Endothelial cell of umbilical vein (primary cell): ENCODE measurements around the gene CYP51A1. TPM values are rescaled to one million over a fixed set of nuclear protein-coding genes. Genes with fewer than 3 reads are reported as not detected.

Experiments used
- BruUV-seq: library from RNA; stranded (reverse); fragments of 400-500 nt; replicated peaks from 2 replicates; lab custom pipeline; 2021; lab: Mats Ljungman, UMichigan
- CTCF ChIA-PET: fragments of 300-600, 350-600 bp; sonication (Branson Sonifier 250); formaldehyde crosslinking; loops from one replicate; lab custom pipeline; 2021; ENCODE audit warnings: antibody characterized with exemption, inconsistent platforms; lab: Charles Lee
- POLR2A ChIA-PET: fragments of 300-600, 350-600 bp; sonication (Branson Sonifier 250); formaldehyde crosslinking; loops from one replicate; lab custom pipeline; 2021; ENCODE audit warnings: antibody characterized with exemption, inconsistent platforms; lab: Charles Lee
- DNase-seq: peaks from one replicate; pipeline ENCODE4 v3.0.0-alpha.2; 2011; ENCODE audit warnings: low read depth, low spot score
- FAIRE-seq: peaks from 2 replicates; lab custom pipeline; 2011; peaks lifted over from hg19 to GRCh38; lab: Jason Lieb, UNC
- H2AFZ ChIP-seq: 2 replicates; pipeline ENCODE4 v1.6.0; 2012; ENCODE audit warnings: low read depth, low read length, control low read depth, inconsistent platforms
- H3K27ac ChIP-seq: 2 replicates; pipeline ENCODE4 v1.5.1; 2011; ENCODE audit warnings: low read depth, mild to moderate bottlenecking, control low read depth, low read length, moderate library complexity; ENCODE audit not compliant: insufficient read depth
- H3K27me3 ChIP-seq, 2 experiments: 2 replicates each; pipeline versions ENCODE4 v1.6.0 to v1.6.1; 2011; ENCODE audit warnings: low read length in 2 of 2, mixed read lengths in 1 of 2; ENCODE audit not compliant: control insufficient read depth in 2 of 2, insufficient read depth in 2 of 2
- H3K36me3 ChIP-seq, 2 experiments: 2 replicates in 1 of 2; 3 replicates in 1 of 2; pipeline ENCODE4 v1.5.1; 2011; ENCODE audit warnings: low read length in 2 of 2, mild to moderate bottlenecking in 1 of 2, moderate library complexity in 1 of 2; ENCODE audit not compliant: control insufficient read depth in 2 of 2, insufficient read depth in 2 of 2; ENCODE audit errors: extremely low read depth in 1 of 2
- H3K4me1 ChIP-seq: 3 replicates; pipeline ENCODE4 v1.5.1; 2011; ENCODE audit warnings: mild to moderate bottlenecking, low read length; ENCODE audit not compliant: control insufficient read depth, insufficient read depth; ENCODE audit errors: extremely low read depth
- H3K4me2 ChIP-seq: 2 replicates; pipeline ENCODE4 v1.6.1; 2011; ENCODE audit warnings: low read length, control low read depth, mixed read lengths; ENCODE audit not compliant: insufficient read depth
- H3K4me3 ChIP-seq, 3 experiments: fragments of 200-600 bp in 1 of 3; sonication (generic), shearing (Covaris generic) in 1 of 3; replicated peaks in 1 of 3; 2 replicates each; pipeline ENCODE4 v1.5.1; 2011 to 2016; ENCODE audit warnings: control low read depth in 3 of 3, low read length in 3 of 3, mild to moderate bottlenecking in 2 of 3, inconsistent platforms in 1 of 3, low read depth in 1 of 3, moderate library complexity in 1 of 3; ENCODE audit not compliant: insufficient read depth in 1 of 3
- H3K79me2 ChIP-seq: 2 replicates; pipeline ENCODE4 v1.6.0; 2012; ENCODE audit warnings: low read length, inconsistent platforms; ENCODE audit not compliant: control insufficient read depth, insufficient read depth
- H3K9ac ChIP-seq: replicated peaks from 2 replicates; pipeline ENCODE3; 2011; ENCODE audit warnings: low read length, control low read depth; ENCODE audit not compliant: insufficient read depth; ENCODE audit errors: extremely low read depth
- H3K9me1 ChIP-seq: replicated peaks from 3 replicates; pipeline ENCODE4 v1.6.0; 2011; ENCODE audit warnings: mild to moderate bottlenecking, low read length; ENCODE audit not compliant: control insufficient read depth, insufficient read depth; ENCODE audit errors: extremely low read depth
- H3K9me3 ChIP-seq: replicated peaks from 2 replicates; pipeline ENCODE4 v1.5.1; 2012; ENCODE audit warnings: low read length, inconsistent platforms; ENCODE audit not compliant: control insufficient read depth, insufficient read depth
- H4K20me1 ChIP-seq: replicated peaks from 2 replicates; pipeline ENCODE3; 2011; ENCODE audit warnings: mild to moderate bottlenecking, low read length; ENCODE audit not compliant: control insufficient read depth, insufficient read depth; ENCODE audit errors: extremely low read depth
- CTCF ChIP-seq, 2 donors: IDR thresholded peaks; 1 replicate in 1 of 2; 2 replicates in 1 of 2; pipeline ENCODE4 v1.5.1; 2011; ENCODE audit warnings: low read length in 2 of 2, mild to moderate bottlenecking in 2 of 2, moderate library complexity in 2 of 2, control low read depth in 1 of 2, inconsistent platforms in 1 of 2, low read depth in 1 of 2; ENCODE audit not compliant: insufficient read depth in 1 of 2; ENCODE audit errors: extremely low read depth in 1 of 2
- EZH2 ChIP-seq: IDR thresholded peaks from 2 replicates; pipeline ENCODE4 v1.6.1; 2012; ENCODE audit warnings: borderline replicate concordance, low read depth, mild to moderate bottlenecking, moderate library complexity, low read length, inconsistent platforms; ENCODE audit not compliant: severe bottlenecking
- FOS ChIP-seq: IDR thresholded peaks from 2 replicates; pipeline ENCODE4 v1.6.1; 2011; ENCODE audit warnings: mild to moderate bottlenecking, low read length, moderate library complexity, borderline replicate concordance; ENCODE audit not compliant: insufficient read depth
- GATA2 ChIP-seq: IDR thresholded peaks from 2 replicates; pipeline ENCODE4 v1.7.0; 2011; ENCODE audit warnings: low read depth, mild to moderate bottlenecking, moderate library complexity, mixed read lengths, low read length; ENCODE audit not compliant: insufficient read length, insufficient read depth
- JUN ChIP-seq: IDR thresholded peaks from 2 replicates; pipeline ENCODE4 v1.6.1; 2011; ENCODE audit warnings: borderline replicate concordance, low read depth; ENCODE audit not compliant: insufficient read length, insufficient read depth
- MAX ChIP-seq: IDR thresholded peaks from 2 replicates; pipeline ENCODE4 v1.6.1; 2011; ENCODE audit not compliant: insufficient read depth, insufficient read length
- MYC ChIP-seq: IDR thresholded peaks from one replicate; pipeline ENCODE4 v1.6.1; 2011; ENCODE audit warnings: mild to moderate bottlenecking, low read depth, low read length
- POLR2A ChIP-seq: IDR thresholded peaks from 2 replicates; pipeline ENCODE4 v1.6.1; 2012; ENCODE audit warnings: low read depth, mild to moderate bottlenecking, control low read depth, low read length
- POLR2AphosphoS5 ChIP-seq: IDR thresholded peaks from 2 replicates; pipeline ENCODE4 v1.6.1; 2012; ENCODE audit warnings: low read depth, mild to moderate bottlenecking, control low read depth, low read length, moderate library complexity; ENCODE audit not compliant: insufficient read depth
- dilution Hi-C: fragments of 300-500 bp; cut with MboI; formaldehyde crosslinking; loops from one replicate; pipeline ENCODE4 v1.15.0; 2019; ENCODE audit warnings: low sequenced_read_pairs; ENCODE audit not compliant: extremely low pct_ligation_motif_present
- intact Hi-C: fragments of 100-400 bp; cut with micrococcal nuclease; formaldehyde crosslinking; loops from one replicate; pipeline ENCODE4 v1.10.0; 2022
- polyA plus RNA-seq, 4 experiments: library from polyadenylated mRNA; depleted of rRNA in 3 of 4; stranded (reverse) in 3 of 4; unstranded in 1 of 4; fragments of >200 nt; gene quantifications; 2 replicates each; pipeline versions ENCODE4 v1.2.1 to v1.2.3, GENCODE V29; 2011 to 2012; ENCODE audit warnings: missing spikeins in 1 of 4
- total RNA-seq: library from RNA; stranded (reverse); gene quantifications from 2 replicates; pipeline ENCODE4 v1.2.3, GENCODE V29; 2021

The CYP51A1 gene
- total and polyA plus RNA-seq, 2 donors (not counting 3 experiments of a cell fraction or from before 2014, with no cell fraction given): 16.5 to 119 TPM

- Histone ChIP-seq H3K36me3 (peaks cover 2 to 6% of the 10 kb centered on the region in 2 experiments), H3K27me3 (no peaks in the 10 kb centered on the region), H2AFZ (no peak overlapping the region), H3K79me2 (no peaks in the 10 kb centered on the region), H4K20me1 (no peaks in the 10 kb centered on the region), H3K9me1 (no peaks in the 10 kb centered on the region), H3K4me3 (no peak overlapping the region), H3K27ac (no peak overlapping the region), H3K4me2 (no peak overlapping the region), H3K9ac (no peak overlapping the region), H3K4me1 (peaks cover 7% of the 10 kb centered on the region), H3K9me3 (no peaks in the 10 kb centered on the region)
- no TSS peak for BruUV-seq
- dilution Hi-C loops: no loop called here
- ChIA-PET POLR2A (no interaction called here), CTCF (interaction anchor here (0.6 to 1.5 kb wide), 2 partner anchors 16 to 43 kb away, joined by 3 read pairs; no protein-coding TSS in a partner anchor)
- no peak for FAIRE-seq
- intact Hi-C loops: no loop called here
- no peak for TF ChIP-seq CTCF (IDR thresholded peaks at IDR 0.05; ENCODE audit: extremely low read depth in 1 of 2, insufficient read depth in 1 of 2, low read depth in 1 of 2, low read length in 2 of 2)
- TF ChIP-seq GATA2: no peak
- no peak for TF ChIP-seq POLR2AphosphoS5
- TF ChIP-seq MYC: no peak
- no peak for TF ChIP-seq POLR2A
- no peak for TF ChIP-seq FOS
- no peak for TF ChIP-seq EZH2
- TF ChIP-seq MAX: no peak
- no peak for TF ChIP-seq JUN
- DNase-seq: no peak
These were observed 61.6 kb downstream of the CYP51A1 start for GRCh38 chr7:92072708-92073107.
